ENCODE data around the gene WDTC1. TPM values are rescaled to one million over a fixed set of nuclear protein-coding genes. Genes with fewer than 3 reads are reported as not detected.

Gene WDTC1
- total and polyA plus RNA-seq, 2 of the 13 experiments (the other 11 are each of a cell fraction or from before 2014, with no cell fraction given), result 5.5 TPM

DNA sequence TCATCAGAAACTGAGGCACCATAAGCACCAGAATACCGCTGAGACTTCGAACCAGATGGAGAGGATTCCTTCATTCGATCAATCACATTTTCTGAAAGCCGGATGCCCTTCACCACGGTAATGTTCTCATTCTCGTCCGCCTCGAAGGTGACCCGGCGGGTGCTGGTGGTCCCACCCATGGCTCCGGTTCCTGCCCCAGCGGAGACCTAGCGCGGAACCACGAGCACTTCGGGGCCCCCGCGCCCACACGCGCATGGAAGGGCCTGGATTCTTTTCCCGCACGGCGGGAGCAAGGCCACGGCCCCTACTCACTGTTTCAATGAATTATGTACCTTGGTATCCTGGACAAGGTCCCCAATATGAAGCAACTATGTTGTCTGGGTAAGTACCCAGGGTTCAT lies 33.1 kb upstream of the WDTC1 start:
- H3K9ac ChIP-seq (ENCODE audit: insufficient read depth, low read depth, low read length), result no peak overlapping the region
- FAIRE-seq (no peak), DNase-seq (ENCODE audit: low spot score) (no peak), ATAC-seq (no peak)
- TF ChIP-seq NR2F6 (IDR thresholded peaks at IDR 0.05) (no peak), NR2F6 (CRISPR knock-in tag; IDR thresholded peaks at IDR 0.05) (no peak), NFIC (IDR thresholded peaks at IDR 0.05; ENCODE audit: low read length) (no peak), BRD4 (CRISPR knock-in tag; IDR thresholded peaks at IDR 0.05) (no peak), RFX1 (IDR thresholded peaks at IDR 0.05) (no peak), ZNF777 (CRISPR knock-in tag; IDR thresholded peaks at IDR 0.05) (no peak), NR2F2 (IDR thresholded peaks at IDR 0.05; ENCODE audit: borderline replicate concordance, low read depth) (no peak), RARG (CRISPR knock-in tag; IDR thresholded peaks at IDR 0.05; ENCODE audit: low read depth) (no peak), ZNF792 (CRISPR knock-in tag; IDR thresholded peaks at IDR 0.05) (no peak), HINFP (CRISPR knock-in tag; IDR thresholded peaks at IDR 0.05; ENCODE audit: low read depth) (no peak)
- TF ChIP-seq, protein P1, sequence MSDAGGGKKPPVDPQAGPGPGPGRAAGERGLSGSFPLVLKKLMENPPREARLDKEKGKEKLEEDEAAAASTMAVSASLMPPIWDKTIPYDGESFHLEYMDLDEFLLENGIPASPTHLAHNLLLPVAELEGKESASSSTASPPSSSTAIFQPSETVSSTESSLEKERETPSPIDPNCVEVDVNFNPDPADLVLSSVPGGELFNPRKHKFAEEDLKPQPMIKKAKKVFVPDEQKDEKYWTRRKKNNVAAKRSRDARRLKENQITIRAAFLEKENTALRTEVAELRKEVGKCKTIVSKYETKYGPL (CRISPR knock-in tag; IDR thresholded peaks at IDR 0.05), result no peak
- TF ChIP-seq, protein P2, sequence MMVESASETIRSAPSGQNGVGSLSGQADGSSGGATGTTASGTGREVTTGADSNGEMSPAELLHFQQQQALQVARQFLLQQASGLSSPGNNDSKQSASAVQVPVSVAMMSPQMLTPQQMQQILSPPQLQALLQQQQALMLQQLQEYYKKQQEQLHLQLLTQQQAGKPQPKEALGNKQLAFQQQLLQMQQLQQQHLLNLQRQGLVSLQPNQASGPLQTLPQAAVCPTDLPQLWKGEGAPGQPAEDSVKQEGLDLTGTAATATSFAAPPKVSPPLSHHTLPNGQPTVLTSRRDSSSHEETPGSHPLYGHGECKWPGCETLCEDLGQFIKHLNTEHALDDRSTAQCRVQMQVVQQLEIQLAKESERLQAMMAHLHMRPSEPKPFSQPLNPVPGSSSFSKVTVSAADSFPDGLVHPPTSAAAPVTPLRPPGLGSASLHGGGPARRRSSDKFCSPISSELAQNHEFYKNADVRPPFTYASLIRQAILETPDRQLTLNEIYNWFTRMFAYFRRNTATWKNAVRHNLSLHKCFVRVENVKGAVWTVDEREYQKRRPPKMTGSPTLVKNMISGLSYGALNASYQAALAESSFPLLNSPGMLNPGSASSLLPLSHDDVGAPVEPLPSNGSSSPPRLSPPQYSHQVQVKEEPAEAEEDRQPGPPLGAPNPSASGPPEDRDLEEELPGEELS (CRISPR knock-in tag; IDR thresholded peaks at IDR 0.05), result no peak
- no peak overlapping the region for H3K4me3 ChIP-seq (replicated peaks in 1 of 3; ENCODE audit: insufficient read depth in 1 of 3, low read depth in 2 of 3, low read length in 3 of 3)
- in situ Hi-C loops (cut with HindIII; ENCODE audit: extremely low pct_ligation_motif_present, low pct_unique_long_range_greater_than_20kb) (no loop called here), intact Hi-C loops (cut with micrococcal nuclease; ENCODE audit: unreplicated experiment) (no loop called here)
- no peaks in the 10 kb centered on the region for H3K4me1 ChIP-seq (ENCODE audit: insufficient read depth, low read length)
- H3K36me3 ChIP-seq (replicated peaks in 1 of 2; ENCODE audit: control insufficient read depth in 1 of 2, insufficient read depth in 2 of 2, low read length in 2 of 2), result no peaks in the 10 kb centered on the region
- no TSS peak for BruUV-seq (replicated peaks)
- no peaks in the 10 kb centered on the region for H3K9me3 ChIP-seq (ENCODE audit: low read length)
- ChIA-PET CTCF (ENCODE audit: low intra/inter-chr PET ratio, low total read pairs) (no interaction called here), POLR2A (no interaction called here)
- H4K20me1 ChIP-seq (ENCODE audit: insufficient read depth, low read length), result no peaks in the 10 kb centered on the region
- no peak overlapping the region for H3K4me2 ChIP-seq (ENCODE audit: low read depth, low read length)
- H2AFZ ChIP-seq (ENCODE audit: low read length), result no peak overlapping the region
- no peak overlapping the region for H3K27ac ChIP-seq (ENCODE audit: extremely low read length, insufficient read depth, low read length)
- peaks cover 1 to 13% of the 10 kb centered on the region in 2 experiments; a peak in 2 of 5 replicates for H3K27me3 ChIP-seq (ENCODE audit: control insufficient read depth in 1 of 2, insufficient read depth in 2 of 2, low read length in 2 of 2)
- 70% methylated on average over 24 of the region's 24 CpGs for WGBS (ENCODE audit: low lambda C conversion rate)
- no peaks in the 10 kb centered on the region for H3K79me2 ChIP-seq (ENCODE audit: insufficient read depth, low read length)
